SU-DHL-6 (cell line): ENCODE results near the gene SLC34A3.

Experiments used
- H2AFZ ChIP-seq: fragments of 200-600 bp; sonication (generic); 2 replicates; pipeline ENCODE4 v1.6.1; 2014; ENCODE audit warnings: low read depth, mild to moderate bottlenecking, moderate library complexity, mixed read lengths, antibody characterized with exemption, low read length; ENCODE audit not compliant: severe bottlenecking
- H3F3A ChIP-seq: fragments of 200-600 bp; shearing (Covaris generic); 2 replicates; pipeline ENCODE4 v1.6.0; 2016; ENCODE audit warnings: antibody characterized with exemption, mild to moderate bottlenecking; ENCODE audit not compliant: insufficient read depth
- H3K27ac ChIP-seq: fragments of 200-600 bp; sonication (generic); 2 replicates; pipeline ENCODE4 v1.5.1; 2016; ENCODE audit warnings: low read depth, mild to moderate bottlenecking, low read length, moderate library complexity, mixed read lengths
- H3K27me3 ChIP-seq: fragments of 200-600 bp; sonication (generic), shearing (Covaris generic); 2 replicates; pipeline ENCODE4 v1.6.0; 2014; ENCODE audit warnings: mild to moderate bottlenecking, low read length
- H3K36me3 ChIP-seq: fragments of 200-600 bp; sonication (generic); 2 replicates; pipeline ENCODE4 v1.6.1; 2014; ENCODE audit warnings: mild to moderate bottlenecking, low read length, mixed read lengths
- H3K4me2 ChIP-seq: fragments of 300-600, 200-600 bp; shearing (Covaris generic), sonication (generic); 2 replicates; pipeline ENCODE4 v1.6.0; 2014; ENCODE audit warnings: low read length, low read depth, mild to moderate bottlenecking; ENCODE audit not compliant: poor library complexity, severe bottlenecking
- H3K4me3 ChIP-seq: fragments of 200-600 bp; sonication (generic); 2 replicates; pipeline ENCODE4 v1.5.1; 2014; ENCODE audit warnings: antibody characterized with exemption, low read length, mild to moderate bottlenecking, mixed read lengths; ENCODE audit not compliant: insufficient read depth, poor library complexity, severe bottlenecking
- H3K79me2 ChIP-seq: fragments of 200-600 bp; sonication (generic); 2 replicates; pipeline ENCODE4 v1.6.1; 2014; ENCODE audit warnings: mild to moderate bottlenecking, low read length, moderate library complexity; ENCODE audit not compliant: insufficient read depth
- H3K9ac ChIP-seq: fragments of 200-600 bp; sonication (generic); 2 replicates; pipeline ENCODE4 v1.7.0; 2014; ENCODE audit warnings: mild to moderate bottlenecking, low read length
- H3K9me2 ChIP-seq: fragments of 200-600 bp; sonication (generic); replicated peaks from 2 replicates; pipeline ENCODE4 v1.6.1; 2014; ENCODE audit warnings: low read length; ENCODE audit not compliant: insufficient read depth
- H3K9me3 ChIP-seq: fragments of 200-600 bp; sonication (generic); 2 replicates; pipeline ENCODE4 v1.6.1; 2014; ENCODE audit warnings: low read length, mixed read lengths; ENCODE audit not compliant: insufficient read depth
- H4K20me1 ChIP-seq: fragments of 200-600 bp; sonication (generic); 2 replicates; pipeline ENCODE4 v1.6.1; 2014; ENCODE audit warnings: low read depth, mild to moderate bottlenecking, antibody characterized with exemption, low read length, moderate library complexity, mixed read lengths
- CTCF ChIP-seq: fragments of 200-600 bp; sonication (generic); IDR thresholded peaks from one replicate; pipeline ENCODE4 v1.5.1; 2017; ENCODE audit warnings: antibody characterized with exemption, mild to moderate bottlenecking, low read length, moderate library complexity; ENCODE audit not compliant: insufficient read depth, poor library complexity, severe bottlenecking
- EZH2phosphoT487 ChIP-seq: fragments of 200-600 bp; sonication (generic), shearing (Covaris generic); conservative IDR thresholded peaks from 2 replicates; pipeline ENCODE4 v1.6.1; 2018; ENCODE audit warnings: mild to moderate bottlenecking, antibody characterized with exemption, low read length, moderate library complexity, mixed read lengths

Gene SLC34A3

GRCh38 chr9:137253717-137254623, 23.3 kb downstream of the SLC34A3 start:
- H3K36me3 ChIP-seq: no peaks in the 10 kb centered on the region
- H3K27ac ChIP-seq: no peak overlapping the region

GRCh38 chr9:137254624-137255447, 24.1 kb downstream of the SLC34A3 start, which contains the start of gene NELFB:
NELFB (plus strand) TSS chr9:137255327.
- H3K9me3 ChIP-seq: no peaks in the 10 kb centered on the region
- no peaks in the 10 kb centered on the region for H3K36me3 ChIP-seq
- H3K4me2 ChIP-seq: peak within 1 kb of the TSS; percentile 96
- H3K79me2 ChIP-seq: peaks cover 15% of the 10 kb centered on the region
- peak within 1 kb of the TSS; percentile 99 for H3K4me3 ChIP-seq
- peak within 1 kb of the TSS; percentile 69 for H3K27ac ChIP-seq
- peak within 1 kb of the TSS; percentile 98 for H2AFZ ChIP-seq
- H3K27me3 ChIP-seq: no peaks in the 10 kb centered on the region
- TF ChIP-seq CTCF: no peak
- no peak for TF ChIP-seq EZH2phosphoT487
- H3K9ac ChIP-seq: peak within 1 kb of the TSS; percentile 100
- no peaks in the 10 kb centered on the region for H4K20me1 ChIP-seq
- no peaks in the 10 kb centered on the region for H3F3A ChIP-seq
- no peaks in the 10 kb centered on the region for H3K9me2 ChIP-seq

More at GRCh38 chr9:137253717-137254623, 23.3 kb downstream of the SLC34A3 start:
- Histone ChIP-seq H2AFZ (no peak overlapping the region), H3K4me3 (peak overlapping the region; percentile 78), H4K20me1 (no peaks in the 10 kb centered on the region), H3K4me2 (peak overlapping the region; percentile 93), H3K27me3 (no peaks in the 10 kb centered on the region), H3K9ac (peak overlapping the region; percentile 100), H3K79me2 (peaks cover 15% of the 10 kb centered on the region), H3K9me3 (no peaks in the 10 kb centered on the region), H3F3A (no peaks in the 10 kb centered on the region), H3K9me2 (no peaks in the 10 kb centered on the region)
- TF ChIP-seq EZH2phosphoT487 (no peak), CTCF (no peak)

GRCh38 chr9:137255448-137256114, 24.9 kb downstream of the SLC34A3 start:
- TF ChIP-seq CTCF (no peak), EZH2phosphoT487 (no peak)
- peaks cover 15% of the 10 kb centered on the region for H3K79me2 ChIP-seq
- no peaks in the 10 kb centered on the region for H3K9me3 ChIP-seq
- peak overlapping the region; percentile 100 for H3K9ac ChIP-seq
- H3K27me3 ChIP-seq: no peaks in the 10 kb centered on the region
- no peaks in the 10 kb centered on the region for H3K36me3 ChIP-seq
- no peaks in the 10 kb centered on the region for H3K9me2 ChIP-seq
- H3K4me3 ChIP-seq: peak overlapping the region; percentile 99
- peak overlapping the region; percentile 96 for H3K4me2 ChIP-seq
- no peaks in the 10 kb centered on the region for H4K20me1 ChIP-seq
- H2AFZ ChIP-seq: peak overlapping the region; percentile 84
- H3K27ac ChIP-seq: peak overlapping the region; percentile 69
- H3F3A ChIP-seq: no peaks in the 10 kb centered on the region
